GM19240 (cell line): Measurements from ENCODE around the gene ISL2.

Source experiments
- DNase-seq: peaks from one replicate; pipeline ENCODE4 v3.0.0; 2011; ENCODE audit warnings: low spot score; ENCODE audit not compliant: insufficient read length

The ISL2 gene

GRCh38 chr15:76341366-76342057 lies 4.9 kb downstream of the ISL2 start:
- DNase-seq = no peak

GRCh38 chr15:76342058-76342381 lies 5.4 kb downstream of the ISL2 start:
- no peak for DNase-seq

GRCh38 chr15:76342382-76343201 lies 6.0 kb downstream of the ISL2 start:
- DNase-seq = no peak

DNA sequence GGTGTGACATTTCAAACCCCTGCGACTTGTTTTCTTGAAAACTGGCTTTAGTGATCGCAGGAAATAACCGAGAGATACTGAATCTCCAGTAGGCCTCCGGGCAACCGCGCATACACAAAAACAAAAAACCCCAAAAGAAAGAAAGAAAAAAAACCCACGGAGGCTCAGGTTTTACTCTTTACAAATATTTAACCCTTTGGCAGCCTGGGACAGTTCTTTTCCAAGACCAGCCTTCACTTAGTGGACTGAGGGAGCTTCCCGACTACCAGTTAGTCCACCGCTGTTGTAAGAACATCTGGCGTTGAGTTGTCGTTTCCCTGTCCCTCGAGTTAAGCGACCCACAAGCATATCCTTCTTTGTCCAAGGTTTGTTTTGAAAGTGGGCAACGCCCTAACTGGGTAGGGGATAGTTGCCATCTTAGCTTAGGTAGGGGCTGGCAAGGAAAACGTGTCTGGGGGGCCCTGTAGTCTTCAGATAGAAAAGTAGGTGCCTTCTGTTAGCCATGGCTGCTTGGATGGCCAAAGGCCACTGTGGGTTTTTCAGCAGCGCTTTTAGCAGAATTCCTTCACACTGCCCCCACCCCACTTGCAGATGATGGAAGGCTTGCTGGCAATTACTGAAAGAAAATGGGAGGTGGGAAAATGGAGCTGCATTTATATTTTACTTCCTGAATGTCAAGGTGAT lies 6.9 kb downstream of the ISL2 start:
- DNase-seq = no peak

- no peak for DNase-seq
Observed at GRCh38 chr15:76344893-76345582, 8.5 kb downstream of the ISL2 start.

DNA sequence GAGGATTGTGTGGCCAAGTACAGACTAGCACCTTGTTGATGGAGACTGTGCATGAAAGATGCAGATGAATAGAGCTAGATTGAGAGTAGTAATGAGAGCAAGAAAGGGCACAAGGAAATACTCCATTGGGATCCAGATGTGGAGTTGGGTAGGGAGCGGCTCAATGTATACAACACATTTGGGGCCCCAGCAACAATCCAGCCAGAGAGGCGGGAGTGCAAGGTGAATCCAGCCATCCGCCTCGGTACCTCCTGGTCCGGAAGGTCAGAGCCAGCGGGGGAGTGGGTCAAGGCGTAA lies 9.0 kb downstream of the ISL2 start:
- DNase-seq = no peak

- DNase-seq = peak; percentile 55
Observed at GRCh38 chr15:76345880-76346668, 9.5 kb downstream of the ISL2 start.

DNA sequence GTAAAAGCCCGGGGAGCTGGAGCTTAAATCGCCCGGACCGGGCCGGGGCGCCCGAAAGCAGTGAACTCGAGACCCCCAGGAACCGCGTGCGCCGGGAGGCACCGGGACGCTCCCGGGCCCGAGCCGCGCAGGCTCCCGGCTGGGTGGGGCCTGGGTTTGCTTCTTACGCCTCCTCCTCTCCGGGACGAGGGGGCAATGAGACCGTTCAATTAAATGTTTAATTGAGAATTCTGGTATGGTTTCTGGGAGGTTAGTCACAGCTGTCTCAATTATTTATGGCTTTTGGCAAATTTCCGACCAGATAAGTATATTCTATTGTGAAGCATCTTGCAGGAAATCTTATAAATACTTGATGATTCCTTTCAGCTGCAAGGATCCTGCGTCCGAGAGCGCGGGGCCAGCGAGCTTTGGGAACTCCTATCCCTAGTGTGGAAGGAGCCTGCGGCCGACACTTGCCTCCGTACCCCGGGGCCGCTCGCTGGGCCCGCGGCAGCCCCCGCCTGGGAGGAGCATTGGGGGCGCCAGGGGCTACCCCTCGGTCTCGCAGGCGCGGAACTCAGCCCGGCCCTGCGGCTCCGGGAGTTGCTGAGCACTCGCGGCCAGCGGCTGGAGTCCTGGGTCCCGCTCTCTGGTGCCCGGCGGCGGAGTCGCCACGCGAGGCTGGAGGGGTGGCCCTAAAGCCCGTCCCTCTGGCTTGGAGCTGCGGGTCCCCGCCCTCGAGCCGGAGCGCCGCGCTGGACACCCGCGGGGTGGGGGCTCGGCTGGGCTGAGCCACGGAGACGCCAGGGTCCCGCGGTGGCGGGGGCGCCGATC lies 10.3 kb downstream of the ISL2 start:
- no peak for DNase-seq

GRCh38 chr15:76347482-76348055 lies 11.0 kb downstream of the ISL2 start:
- DNase-seq = no peak

GRCh38 chr15:76349301-76350070 lies 12.9 kb downstream of the ISL2 start:
- no peak for DNase-seq

DNA sequence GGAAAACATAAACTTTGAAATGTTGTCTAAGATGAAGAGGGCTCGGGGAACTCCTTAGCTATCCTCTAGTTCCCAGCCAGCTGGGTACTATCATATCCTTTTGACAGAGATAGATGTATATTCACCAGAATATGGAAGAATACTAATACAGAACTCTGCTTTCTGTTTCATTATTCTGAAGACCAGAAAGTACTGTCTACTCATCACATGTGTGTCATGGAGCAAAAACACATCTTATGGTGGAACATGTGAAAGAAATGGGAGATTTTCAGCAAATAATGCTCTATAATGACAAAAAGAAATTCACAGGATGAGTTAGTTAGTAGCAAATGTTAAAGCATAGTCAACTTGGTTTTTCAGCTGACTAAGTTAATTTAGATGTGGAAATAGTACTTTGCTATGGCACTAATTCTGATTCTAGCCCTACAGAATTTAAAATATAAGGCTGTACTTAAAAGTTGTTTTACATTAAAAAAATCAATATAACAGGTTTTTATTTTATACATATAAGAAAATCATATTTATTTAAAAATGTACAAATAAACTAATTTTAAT lies 16.5 kb downstream of the ISL2 start:
- DNase-seq = no peak

DNA sequence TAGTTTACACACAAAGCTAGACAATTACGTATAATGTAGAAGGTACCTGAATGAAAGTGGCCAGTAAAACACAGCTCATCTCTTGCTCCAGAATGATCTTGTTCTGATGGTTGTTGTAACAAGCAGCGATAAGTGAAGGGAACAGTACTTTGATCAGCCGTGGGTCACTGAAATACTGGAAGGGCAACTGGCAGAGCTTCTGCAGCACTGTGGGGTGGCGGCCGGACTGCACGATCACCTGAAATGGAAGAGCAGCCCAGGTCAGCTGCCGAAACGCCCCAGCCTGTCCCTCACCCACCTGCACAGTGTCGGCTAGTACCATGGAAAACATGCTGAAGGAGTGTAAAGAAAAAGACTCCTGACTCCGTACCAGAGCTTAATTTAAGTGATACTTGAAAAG lies 17.3 kb downstream of the ISL2 start:
- DNase-seq = no peak

GRCh38 chr15:76354823-76355440 lies 18.4 kb downstream of the ISL2 start:
- DNase-seq = no peak

DNA sequence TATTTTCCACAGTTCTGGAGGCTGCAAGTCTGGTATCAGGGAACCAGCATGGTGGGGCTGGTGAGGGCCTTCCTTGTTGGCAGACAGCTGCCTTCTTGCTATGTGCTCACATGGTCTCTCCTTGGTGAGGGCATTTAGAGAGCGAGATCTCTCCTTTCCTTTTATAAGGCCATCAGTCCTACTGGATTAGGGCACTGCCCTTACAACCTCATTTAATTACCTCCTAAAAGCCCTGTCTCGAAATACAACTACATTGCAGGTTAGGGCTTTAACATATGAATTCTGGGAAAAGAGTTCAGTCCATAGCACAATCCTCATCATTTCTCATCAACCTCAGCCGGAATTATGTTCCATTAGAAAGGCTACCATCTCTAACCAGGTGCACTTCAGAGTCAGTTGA lies 21.9 kb downstream of the ISL2 start:
- no peak for DNase-seq

GRCh38 chr15:76359152-76359551 lies 22.6 kb downstream of the ISL2 start:
- no peak for DNase-seq

GRCh38 chr15:76360416-76360815 lies 23.8 kb downstream of the ISL2 start:
- no peak for DNase-seq

DNA sequence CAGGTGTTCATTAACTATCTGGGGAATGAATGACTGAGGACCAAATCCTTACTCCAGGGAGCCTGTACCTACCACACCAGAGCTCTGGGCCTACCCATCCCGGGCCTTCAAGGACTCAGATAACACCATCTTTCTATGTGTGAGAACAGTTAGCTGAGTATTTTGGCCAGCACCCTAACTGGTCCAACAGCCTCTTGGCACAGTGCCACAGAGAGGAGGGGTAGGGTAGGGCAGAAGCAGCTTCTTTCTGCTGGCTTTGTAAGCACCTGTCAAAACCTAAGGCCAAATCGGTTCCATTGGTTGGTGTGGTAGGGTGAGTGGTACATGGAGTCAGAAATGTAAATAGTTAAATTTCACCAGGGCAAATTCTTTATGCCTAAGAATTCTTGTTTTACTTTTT lies 26.7 kb downstream of the ISL2 start:
- DNase-seq = no peak

DNA sequence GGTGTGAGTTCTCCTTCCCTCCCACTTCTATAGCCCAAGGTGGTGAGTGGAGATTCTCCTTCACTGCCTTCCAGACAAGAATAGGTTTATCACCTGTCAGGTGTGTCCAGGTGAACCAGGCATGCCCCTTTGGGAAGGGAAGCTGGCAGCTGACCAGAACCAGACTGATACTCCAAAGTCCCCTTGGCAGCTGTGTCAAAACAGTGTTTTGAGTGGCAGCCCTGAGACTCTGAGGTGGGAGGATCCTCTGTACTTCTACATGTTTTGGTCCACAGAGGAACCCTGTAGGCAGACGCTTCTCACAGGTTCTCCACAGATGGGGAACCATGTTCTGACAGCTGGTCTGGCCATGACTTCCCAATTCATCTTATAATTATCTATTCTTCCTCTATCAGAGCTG lies 30.1 kb downstream of the ISL2 start:
- DNase-seq = no peak
